Measurements from ENCODE around the gene SOS1. TPM values are rescaled to one million over a fixed set of nuclear protein-coding genes. Genes with fewer than 3 reads are reported as not detected.

Gene SOS1
- total and polyA plus RNA-seq, 2 of the 13 experiments (the other 11 are each of a cell fraction or from before 2014, with no cell fraction given), result 20.8 to 60.4 TPM

- peak; percentile 91 for TF ChIP-seq ZNF761 (CRISPR knock-in tag; conservative IDR thresholded peaks at IDR 0.05)
- TF ChIP-seq NAIF1 (CRISPR knock-in tag; IDR thresholded peaks at IDR 0.05; ENCODE audit: borderline replicate concordance), result peak; percentile 38; the same call in 1 of the 2 replicates
- peak; percentile 98 for TF ChIP-seq KDM2A (CRISPR knock-in tag; IDR thresholded peaks at IDR 0.05; ENCODE audit: borderline replicate concordance, low read depth)
- peak; percentile 84; the same call in 1 of the 2 replicates for TF ChIP-seq ZNF879 (CRISPR knock-in tag; IDR thresholded peaks at IDR 0.05)
- peak; percentile 97 for TF ChIP-seq HOXA3 (CRISPR knock-in tag; IDR thresholded peaks at IDR 0.05)
- peak; percentile 97 for TF ChIP-seq HDAC2 (CRISPR knock-in tag; IDR thresholded peaks at IDR 0.05)
- peak; percentile 83; the same call in 1 of the 2 replicates for TF ChIP-seq ZNF20 (CRISPR knock-in tag; IDR thresholded peaks at IDR 0.05)
- TF ChIP-seq ZFP36 (IDR thresholded peaks at IDR 0.05; ENCODE audit: borderline replicate concordance, low read depth, low read length, partially characterized antibody), result no peak
- peak; percentile 97 for TF ChIP-seq ZBTB25 (CRISPR knock-in tag; IDR thresholded peaks at IDR 0.05)
- TF ChIP-seq ZNF740 (CRISPR knock-in tag; IDR thresholded peaks at IDR 0.05), result no peak; the same call in 1 of the 2 replicates
- peak; percentile 88 for TF ChIP-seq MYC (CRISPR knock-in tag; IDR thresholded peaks at IDR 0.05; ENCODE audit: borderline replicate concordance)
- peak; percentile 69; the same call in 1 of the 2 replicates for TF ChIP-seq ZBED4 (CRISPR knock-in tag; IDR thresholded peaks at IDR 0.05; ENCODE audit: borderline replicate concordance)
- TF ChIP-seq LRRFIP1 (CRISPR knock-in tag; conservative IDR thresholded peaks at IDR 0.05), result no peak
- TF ChIP-seq FOXO1 (CRISPR knock-in tag; IDR thresholded peaks at IDR 0.05), result peak; percentile 79
- no peak for TF ChIP-seq RNF219 (CRISPR knock-in tag; IDR thresholded peaks at IDR 0.05)
- TF ChIP-seq ZNF549 (CRISPR knock-in tag; IDR thresholded peaks at IDR 0.05), result peak; percentile 70; the same call in 1 of the 2 replicates
- peak; percentile 95 for TF ChIP-seq ATF2 (CRISPR knock-in tag; IDR thresholded peaks at IDR 0.05)
Observed at GRCh38 chr2:39124000-39124745, 3.3 kb upstream of the SOS1 start (continued).

Data from HepG2 (cell line).